Inferior parietal cortex (tissue), 1 donor: ENCODE measurements around the gene ERRFI1.
"Not testable (repeated sequence)": the region's sequence is repeated elsewhere in the genome, so short reads cannot be mapped to it uniquely, and the experiment has no call there.

Experiments used
- DNase-seq: peaks from one replicate; pipeline ENCODE4 v3.0.0-alpha.2; 2016; ENCODE audit errors: extremely low spot score

ERRFI1 gene, protein sequence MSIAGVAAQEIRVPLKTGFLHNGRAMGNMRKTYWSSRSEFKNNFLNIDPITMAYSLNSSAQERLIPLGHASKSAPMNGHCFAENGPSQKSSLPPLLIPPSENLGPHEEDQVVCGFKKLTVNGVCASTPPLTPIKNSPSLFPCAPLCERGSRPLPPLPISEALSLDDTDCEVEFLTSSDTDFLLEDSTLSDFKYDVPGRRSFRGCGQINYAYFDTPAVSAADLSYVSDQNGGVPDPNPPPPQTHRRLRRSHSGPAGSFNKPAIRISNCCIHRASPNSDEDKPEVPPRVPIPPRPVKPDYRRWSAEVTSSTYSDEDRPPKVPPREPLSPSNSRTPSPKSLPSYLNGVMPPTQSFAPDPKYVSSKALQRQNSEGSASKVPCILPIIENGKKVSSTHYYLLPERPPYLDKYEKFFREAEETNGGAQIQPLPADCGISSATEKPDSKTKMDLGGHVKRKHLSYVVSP

DNA sequence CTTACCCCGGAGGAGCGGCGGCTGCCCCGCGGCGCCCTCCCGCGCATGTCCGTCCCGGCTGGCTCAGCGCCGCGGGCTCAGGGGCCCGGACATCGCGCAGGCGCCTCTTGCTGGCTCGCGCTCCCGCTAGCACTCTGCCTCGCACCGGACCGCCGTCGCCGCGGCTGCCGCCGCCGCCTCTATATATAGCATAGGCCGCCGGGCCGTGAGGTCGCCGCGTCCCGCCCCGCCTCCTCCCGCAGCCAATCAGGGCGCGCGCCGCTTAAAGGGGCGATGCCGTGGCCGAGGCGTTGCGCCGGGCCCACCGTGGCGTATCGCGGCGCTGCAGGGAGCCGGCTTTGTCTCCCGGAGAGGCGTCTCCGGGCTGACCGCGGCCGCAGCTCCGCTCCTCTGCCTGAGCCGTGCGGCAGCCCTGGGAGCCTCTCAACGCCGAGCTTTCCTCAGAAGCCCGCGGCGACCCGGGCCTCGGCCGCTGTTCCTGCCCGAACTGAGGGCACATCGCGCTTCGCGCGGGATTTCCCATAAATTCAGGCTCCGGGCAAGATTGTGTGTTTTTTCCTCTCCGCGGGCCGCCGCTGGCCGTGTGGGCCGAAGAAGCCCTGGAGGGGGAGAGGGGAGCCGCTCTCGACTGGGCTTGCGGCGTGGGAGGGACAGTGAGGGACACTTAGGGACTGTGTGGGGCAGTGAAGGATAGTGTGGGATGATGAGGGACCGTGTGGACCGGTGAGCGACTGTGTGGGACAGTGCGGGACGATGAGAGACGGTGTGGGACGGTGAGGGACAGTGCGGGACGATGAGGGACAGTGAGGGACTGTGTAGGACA is at the start of gene ERRFI1:
Gene ERRFI1, minus strand, starts transcription at position 157 of the 823 bp plus-strand sequence. CDS start 10,690 bp downstream, outside the sequence.
- DNase-seq = peak; percentile 94

DNA sequence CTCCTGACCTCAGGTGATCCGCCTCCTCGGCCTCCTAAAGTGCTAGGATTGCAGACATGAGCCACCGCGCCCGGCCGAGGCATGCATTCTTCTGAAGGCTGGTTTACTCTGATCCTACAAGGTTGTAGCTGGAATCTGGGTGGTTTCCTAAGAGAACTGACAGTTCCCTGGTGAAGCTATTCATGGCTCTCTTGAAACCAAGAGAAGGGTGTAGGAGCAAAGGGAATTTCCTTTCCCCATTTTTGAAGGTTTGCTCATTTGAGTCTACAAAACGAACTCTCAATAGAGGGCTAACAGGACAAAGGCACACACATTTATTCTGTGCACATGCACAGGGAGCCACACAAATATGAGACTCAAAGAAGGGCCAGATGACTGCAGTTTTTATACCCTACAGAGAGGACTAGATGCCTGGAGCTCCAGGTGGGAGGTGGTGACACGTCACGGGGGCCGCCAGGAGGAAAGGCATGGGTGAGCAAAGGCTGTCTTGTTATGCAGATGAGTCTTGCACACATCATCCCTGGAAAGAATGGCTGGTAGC is 49.5 kb upstream of the ERRFI1 start:
- no peak for DNase-seq

DNA sequence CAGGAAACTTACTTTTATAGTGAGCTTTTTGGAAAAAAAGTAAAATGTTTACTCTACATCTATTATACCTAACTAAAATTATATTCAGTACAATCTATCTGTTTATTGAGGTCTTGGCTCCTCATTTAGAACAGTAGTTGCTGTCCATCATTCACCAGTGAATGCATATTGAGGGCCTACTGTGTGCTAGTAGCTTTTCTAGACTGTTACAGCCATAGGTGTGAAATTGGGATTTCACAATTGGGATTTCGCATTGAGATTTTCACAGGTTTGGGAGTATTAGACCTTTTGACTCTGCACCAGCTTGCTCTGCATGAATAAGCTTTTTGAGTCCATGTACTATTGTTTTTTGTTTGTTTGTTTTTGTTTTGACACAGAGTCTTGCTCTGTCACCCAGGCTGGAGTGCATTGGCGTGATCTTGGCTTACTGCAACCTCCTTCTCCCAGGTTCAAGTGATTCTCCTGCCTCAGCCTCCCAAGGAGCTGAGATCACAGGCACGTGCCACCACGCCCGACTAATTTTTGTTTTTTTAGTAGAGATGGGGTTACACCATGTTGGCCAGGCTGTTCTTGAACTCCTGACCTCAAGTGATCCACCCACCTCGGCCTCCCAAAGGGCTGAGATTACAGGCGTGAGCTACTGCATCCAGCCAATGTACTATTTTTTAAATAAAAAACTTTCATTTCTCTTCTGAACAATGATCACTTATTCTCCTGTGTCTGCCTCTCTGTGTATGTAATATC is 47.2 kb upstream of the ERRFI1 start:
- no peak for DNase-seq

DNA sequence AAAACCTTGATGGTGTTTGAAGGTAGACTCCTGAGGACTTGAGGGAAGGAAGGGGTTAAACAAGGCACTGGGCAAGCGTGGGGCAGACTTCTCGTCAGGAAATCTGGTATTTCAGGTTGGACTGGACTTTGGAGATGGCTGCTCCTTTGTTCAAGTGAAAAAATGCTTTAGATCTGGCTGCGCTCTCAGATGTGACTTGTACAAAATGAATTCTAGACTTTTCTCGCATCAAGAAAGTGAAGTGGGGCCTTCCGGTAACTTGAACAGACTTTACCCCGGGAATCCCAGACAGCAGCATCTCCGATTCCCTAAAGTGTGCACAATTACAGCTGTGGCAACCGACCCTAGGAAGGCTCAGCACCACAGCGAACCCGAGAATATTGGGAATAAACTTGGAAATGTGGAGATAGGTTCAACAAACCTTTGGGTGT is 44.3 kb upstream of the ERRFI1 start:
- no peak for DNase-seq

DNA sequence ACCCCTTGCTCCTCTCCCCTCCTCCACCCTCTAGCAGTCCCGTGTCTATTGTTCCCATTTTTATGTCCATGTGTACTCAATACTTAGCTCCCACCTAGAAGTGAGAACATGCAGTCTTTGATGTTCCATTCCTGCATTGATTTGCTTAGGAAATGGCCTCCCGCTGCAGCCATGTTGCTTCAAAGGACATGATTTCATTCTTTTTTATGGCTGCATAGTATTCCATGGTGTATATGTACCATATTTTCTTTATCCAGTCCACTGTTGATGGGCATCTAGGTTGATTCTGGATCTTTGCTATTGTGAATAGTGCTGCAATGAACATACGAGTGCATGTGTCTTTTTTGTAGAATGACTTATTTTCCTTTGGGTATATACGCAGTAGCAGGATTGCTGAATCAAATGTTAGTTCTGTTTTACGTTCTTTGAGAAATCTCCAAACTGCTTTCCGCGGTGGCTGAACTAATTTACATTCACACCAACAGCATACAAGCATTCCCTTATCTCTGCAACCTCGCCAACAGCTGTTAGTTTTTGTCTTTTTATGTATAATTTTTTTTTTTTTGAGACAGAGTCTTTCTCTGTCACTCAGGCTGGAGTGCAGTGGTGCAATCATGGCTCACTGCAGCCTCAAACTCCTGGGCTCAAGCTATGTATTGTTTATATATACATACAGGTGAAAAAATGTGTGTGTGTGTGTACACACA is 43.7 kb upstream of the ERRFI1 start:
- DNase-seq = not testable (repeated sequence)

DNA sequence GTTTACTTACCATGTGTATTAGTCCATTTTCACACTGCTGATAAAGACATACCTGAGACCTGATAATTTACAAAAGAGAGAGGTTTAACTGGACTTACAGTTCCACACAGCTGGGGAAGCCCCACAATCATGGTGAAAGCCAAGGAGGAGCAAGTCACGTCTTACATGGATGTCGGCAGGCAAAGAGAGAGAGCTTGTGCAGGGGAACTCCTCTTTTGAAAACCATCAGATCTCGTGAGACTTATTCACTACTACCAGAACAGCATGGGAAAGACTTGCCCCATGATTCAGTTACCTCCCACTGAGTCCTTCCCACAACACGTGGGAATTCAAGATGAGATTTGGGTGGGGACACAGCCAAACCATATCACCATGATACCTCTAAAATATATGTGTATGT is 39.3 kb upstream of the ERRFI1 start:
- no peak for DNase-seq

DNA sequence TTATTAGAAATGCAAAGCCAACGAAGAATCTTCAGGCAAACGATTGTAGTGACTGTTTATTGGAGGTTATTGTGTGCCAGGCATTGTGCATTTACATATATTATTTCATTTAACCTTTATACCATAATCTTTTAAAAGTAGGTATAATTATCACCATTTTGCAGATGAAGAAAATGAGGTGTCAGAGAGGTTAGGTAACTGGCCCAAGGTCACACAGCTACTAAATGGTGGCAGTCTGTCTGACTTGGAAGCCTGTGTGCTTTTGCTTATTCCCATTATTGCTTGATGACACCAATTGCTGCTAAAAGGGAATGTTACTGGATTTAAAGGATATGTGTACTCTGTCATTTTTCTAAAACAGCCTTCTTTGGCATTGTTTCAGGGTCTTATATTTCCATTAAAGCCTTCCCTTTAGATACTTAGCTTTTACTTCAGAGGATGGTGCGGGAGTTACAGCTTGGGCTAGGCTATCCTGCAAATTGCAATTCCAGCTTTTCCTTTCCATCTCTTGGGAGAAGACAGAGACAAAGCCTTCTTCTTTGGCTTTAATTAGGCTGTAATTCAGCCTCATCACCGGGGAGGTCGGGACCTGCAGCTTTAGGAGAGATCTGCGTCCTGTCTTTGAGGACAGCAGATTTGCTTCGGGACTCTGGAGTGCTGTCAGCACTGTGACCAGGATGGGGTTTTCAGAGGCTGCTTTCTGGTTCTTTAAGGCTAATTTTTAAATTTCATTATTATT is 37.4 kb upstream of the ERRFI1 start:
- DNase-seq = no peak

DNA sequence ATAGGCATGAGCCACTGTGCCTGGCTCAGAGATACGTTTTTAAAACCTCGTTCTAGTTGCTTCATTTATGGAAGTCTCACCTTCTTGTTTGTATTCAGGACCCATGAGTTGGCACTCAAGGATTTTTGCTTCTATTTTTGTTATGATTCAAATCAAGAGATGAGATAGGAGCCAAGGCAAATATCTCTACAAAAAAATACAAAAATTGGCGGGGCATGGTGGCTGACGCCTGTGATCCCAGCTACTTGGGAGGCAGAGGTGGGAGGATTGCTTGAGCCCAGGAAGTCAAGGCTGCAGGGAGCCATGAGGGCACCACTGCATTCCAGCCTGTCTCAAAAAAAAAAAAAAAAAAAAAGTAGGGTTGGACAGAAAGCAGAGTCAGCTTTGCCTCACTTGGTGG is 36.8 kb upstream of the ERRFI1 start:
- no peak for DNase-seq

DNA sequence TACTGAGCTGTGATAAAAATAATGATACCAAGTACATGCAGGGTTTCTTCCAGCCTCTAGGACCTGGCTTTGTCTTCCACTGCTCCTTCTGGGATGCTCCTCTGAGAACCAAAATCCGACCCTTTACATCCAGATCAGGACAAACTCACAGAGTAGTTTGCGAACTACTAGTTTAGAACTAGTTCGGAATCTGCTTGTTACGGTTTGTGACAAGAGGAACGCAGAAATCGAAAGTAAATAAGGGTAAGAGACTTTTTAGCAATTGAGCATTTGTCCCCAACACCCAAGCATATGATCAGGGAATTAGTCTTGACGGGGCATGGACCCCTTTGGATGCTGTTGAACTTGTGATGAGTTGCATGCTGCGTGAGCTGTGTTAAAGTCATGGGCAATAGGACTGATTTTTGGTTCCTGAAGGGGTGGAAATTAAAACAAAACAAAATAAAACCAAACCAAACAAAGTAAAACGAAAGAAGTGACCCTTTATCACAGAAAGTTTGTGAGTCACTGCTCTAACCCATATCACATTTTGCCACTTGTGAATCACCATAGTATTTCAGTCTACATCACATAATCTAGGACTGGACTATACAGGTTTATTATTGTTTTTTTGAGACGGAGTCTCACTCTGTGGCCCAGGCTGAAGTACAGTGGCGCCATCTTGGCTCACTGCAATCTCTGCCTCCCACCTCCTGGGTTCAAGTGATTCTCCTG is 35.7 kb upstream of the ERRFI1 start:
- no peak for DNase-seq

DNA sequence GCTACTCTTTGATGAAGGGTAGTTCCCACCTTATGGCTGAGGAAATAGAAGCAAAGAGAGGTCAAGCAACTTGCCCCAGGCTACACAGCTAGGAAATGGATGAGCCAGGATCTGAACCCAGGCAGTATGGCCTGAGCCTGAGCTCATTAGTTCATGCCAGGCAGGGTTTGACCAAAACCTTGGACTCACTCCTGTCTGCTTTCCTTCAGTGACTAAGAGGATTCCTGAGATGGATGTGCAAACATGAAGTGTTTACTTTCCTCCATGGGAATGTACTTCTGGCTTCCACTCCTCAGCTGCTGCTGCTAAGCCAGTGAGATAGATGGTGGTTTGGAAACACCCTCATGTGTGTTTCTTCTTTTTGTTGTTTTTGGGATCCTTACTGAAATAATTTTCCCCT is 35.1 kb upstream of the ERRFI1 start:
- no peak for DNase-seq

DNA sequence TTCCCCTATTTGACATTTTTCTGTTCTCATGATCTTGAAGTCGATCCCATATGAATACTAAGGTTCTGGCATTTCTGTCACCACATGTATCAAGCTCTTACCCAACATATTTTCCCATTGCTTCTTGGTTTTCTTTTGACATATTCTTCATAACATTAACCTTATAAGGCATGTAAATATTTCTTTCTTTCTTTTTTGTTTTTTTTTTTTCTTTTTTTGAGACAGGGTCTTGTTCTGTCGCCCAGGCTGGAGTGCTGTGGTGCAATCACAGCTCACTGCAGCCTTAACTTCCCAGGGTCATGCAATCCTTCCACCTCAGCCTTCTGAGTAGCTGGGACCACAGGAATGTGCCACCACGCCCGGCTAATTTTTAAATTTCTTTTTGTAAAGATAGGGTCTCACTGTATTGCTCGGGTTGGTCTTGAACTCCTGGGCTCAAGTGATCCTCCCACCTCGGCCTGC is 33.1 kb upstream of the ERRFI1 start:
- no peak for DNase-seq

DNA sequence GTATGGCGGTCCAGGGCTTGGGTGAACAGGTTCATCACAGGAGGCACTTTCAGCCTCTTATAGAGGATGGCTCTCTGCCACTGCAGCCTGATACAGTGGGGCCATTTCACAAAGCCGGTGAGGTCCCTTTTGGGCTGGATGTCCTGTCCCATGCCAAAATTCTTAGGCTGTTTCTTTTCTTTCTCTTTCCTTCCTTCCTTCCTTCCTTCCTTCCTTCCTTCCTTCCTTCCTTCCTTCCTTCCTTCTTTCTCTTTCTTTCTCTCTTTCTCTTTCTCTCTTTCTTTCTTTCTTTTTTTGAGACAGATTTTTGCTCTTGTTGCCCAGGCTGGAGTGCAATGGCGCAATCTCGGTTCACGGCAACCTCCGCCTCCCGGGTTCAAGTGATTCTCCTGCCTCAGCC is 31.7 kb upstream of the ERRFI1 start:
- DNase-seq = not testable (repeated sequence)

DNA sequence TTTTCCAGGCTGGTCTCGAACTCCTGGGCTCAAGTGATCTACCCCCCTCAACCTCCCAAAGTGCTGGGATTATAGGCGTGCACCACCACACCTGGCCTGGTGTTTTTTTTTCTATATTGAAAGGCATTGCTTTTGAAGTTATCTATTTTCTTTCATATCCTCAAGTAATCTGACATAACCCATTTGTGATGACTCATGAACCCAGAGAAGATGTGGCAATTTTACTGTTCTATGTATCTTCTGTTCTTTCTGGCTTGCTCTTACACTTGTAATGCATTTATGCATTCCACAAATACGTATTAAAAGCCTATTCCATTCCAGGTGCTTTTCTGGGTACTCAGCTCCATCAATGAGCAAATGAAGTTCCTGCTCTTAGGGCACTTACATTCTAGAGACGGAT is 29.9 kb upstream of the ERRFI1 start:
- DNase-seq = no peak

DNA sequence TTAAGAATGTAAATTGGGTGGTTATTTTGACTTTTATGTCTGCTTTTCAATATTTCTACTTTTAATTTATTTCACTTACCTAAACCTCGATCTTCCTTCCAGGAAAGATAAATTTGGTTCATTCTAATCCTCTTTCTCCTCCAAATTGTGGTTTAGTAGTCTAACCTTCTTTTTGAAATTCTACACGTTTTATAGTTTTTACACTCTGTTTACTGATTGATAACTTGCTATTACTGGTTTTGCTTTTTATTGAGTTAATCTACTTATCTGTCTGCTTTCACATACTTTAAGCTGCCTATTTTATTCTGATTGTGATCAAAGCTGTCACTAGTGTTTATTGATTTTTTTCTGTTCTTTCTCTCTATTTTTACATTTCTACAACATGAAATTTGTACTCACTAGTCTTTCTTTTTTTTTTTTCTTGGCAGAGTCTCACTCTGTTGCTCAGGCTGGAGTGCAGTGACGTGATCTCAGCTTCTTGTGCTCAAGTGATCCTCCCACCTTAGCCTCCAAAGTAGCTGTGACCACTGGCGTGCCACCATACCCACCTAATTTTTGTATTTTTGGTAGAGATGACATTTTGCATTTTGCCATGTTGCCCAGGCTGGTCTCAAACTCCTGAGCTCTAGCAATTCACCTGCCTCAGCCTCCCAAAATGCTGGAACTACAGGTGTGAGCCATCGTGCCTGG is 27.9 kb upstream of the ERRFI1 start:
- DNase-seq = no peak

DNA sequence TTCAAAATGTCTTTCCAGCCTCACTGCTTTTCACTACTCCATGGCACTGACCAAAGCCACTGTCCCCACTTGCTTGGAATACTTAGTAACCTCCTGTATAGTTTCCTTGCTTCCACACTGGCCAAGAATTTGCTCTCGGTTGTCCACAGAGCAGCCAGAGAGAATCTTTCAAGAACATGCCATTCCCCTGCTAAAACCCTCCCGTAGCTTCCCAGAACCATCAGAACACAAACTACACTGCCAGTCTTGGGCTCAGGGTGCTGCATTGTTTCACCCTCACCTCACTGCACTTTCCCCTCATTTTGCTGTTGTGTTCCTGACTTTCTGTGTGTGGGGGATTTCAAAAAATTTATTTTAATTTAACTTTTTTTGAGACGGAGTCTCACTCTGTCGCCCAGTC is 25.5 kb upstream of the ERRFI1 start:
- no peak for DNase-seq

DNA sequence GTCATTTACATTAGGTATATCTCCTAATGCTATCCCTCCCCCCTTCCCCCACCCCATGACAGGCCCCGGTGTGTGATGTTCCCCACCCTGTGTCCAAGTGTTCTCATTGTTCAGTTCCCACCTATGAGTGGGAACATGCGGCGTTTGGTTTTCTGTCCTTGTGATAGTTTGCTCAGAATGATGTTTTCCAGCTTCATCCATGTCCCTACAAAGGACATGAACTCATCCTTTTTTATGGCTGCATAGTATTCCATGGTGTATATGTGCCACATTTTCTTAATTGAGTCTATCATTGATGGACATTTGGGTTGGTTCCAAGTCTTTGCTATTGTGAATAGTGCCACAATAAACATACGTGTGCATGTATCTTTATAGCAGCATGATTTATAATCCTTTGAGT is 23.1 kb upstream of the ERRFI1 start:
- not testable (repeated sequence) for DNase-seq

DNA sequence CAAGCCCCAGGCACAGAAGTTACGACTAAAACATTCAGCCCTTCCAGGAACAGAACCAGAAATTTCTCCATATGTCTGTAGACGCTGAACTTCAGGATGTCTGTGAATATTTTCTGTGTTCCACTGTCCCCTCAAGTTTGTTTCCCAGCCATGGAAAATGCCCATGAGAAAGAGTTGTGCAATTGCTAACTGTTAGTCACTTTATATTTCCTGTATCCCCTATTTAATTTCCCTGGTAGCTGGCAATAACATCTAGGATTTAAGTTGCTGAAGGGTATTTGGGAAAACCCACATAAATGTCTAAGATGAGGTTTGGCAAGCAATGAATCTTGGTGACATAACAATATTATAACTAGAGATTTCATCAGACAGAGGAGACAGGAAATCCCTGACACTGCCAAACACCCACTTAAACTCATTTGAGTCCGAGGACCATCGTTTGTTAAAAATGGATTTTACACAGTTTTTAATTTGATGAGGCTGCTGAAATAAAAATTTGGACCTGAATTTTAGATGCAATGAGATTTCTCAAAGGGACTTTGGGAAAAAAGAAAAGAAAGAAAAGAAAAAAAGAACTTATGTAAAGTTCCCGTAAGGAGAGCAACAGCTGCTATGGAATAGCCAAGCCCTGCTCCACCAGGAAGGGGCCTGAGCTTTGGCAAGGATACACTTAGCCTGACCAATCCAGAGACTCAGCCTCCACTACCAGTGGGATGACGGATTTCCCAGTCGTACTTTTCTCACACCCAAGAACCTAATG is 21.8 kb upstream of the ERRFI1 start:
- DNase-seq = no peak

DNA sequence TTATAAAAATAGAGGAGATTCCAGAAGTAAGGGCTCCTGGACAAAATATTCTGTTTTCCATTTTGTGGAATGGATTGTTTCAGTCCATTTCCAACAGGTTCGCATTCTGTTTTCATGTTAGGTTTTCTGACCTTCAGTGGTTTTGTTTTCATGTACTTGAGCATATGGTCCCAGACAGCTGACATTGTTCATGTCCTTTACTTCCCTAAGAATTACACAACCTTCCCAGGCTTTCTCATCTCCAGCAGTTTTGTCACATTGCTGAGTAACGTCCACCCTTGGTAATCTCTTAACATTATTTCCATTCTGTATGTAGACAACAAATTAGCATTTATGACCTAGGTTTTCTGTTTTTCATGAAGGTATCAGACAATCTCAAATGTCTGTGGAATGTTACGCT is 21.0 kb upstream of the ERRFI1 start:
- DNase-seq = no peak
